ENCODE measurements around the gene ADAMTSL2.

The ADAMTSL2 gene

DNA sequence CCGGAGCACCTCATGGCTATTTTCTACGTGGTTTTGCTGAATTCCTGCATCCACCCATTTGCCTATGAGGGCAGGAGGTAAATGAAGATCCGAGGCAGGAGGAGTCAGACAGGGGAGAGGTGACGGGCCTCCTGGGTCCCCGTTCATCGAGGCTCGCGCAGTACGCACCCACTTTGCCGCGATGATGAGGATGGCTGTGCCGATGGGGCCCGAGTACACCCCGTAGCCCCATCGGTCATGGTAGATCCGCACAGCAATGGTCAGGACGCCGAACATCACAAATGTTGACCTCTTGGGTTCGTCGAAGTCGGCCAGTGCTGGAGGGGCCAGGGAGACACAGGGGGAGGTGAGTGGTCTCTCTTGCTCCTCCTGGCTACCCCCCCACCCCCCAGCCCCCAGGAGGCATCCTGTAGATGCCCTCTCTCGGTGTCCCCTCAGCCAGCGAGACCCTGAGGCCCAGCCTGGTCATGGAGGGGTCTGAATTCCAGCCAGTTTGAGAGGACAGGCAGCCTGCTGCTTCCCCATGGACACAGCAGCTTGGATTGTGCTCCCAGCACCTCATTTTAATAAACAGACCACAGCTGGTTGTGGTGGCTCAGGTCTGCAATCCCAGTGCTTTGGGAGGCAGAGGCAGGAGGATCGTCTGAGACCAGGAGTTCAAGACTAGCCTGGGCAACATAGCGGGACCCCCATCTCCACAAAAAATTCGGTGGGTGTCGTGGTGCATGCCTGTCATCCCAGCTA, 15.6 kb upstream of the ADAMTSL2 start:
- no peak for DNase-seq

DNA sequence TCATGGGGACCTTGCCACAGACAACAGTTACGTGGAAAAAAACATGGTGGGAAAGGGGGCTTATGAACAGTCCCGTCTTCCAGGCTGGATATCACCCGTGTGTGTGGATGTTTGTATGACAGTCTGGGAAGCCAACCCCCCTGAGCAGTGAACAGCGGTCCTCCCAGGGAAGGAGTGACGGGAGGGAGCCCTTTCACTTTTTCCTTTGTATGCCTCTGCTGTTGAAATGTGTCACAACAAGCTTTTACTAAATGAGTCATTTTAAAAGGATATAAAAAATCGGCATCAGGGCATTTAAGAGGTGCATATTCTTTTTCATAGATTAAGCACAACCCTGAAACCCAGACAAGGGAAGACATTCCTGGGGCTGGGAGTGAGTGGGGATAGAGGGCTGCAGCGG, 14.8 kb upstream of the ADAMTSL2 start:
- no peak for DNase-seq

DNA sequence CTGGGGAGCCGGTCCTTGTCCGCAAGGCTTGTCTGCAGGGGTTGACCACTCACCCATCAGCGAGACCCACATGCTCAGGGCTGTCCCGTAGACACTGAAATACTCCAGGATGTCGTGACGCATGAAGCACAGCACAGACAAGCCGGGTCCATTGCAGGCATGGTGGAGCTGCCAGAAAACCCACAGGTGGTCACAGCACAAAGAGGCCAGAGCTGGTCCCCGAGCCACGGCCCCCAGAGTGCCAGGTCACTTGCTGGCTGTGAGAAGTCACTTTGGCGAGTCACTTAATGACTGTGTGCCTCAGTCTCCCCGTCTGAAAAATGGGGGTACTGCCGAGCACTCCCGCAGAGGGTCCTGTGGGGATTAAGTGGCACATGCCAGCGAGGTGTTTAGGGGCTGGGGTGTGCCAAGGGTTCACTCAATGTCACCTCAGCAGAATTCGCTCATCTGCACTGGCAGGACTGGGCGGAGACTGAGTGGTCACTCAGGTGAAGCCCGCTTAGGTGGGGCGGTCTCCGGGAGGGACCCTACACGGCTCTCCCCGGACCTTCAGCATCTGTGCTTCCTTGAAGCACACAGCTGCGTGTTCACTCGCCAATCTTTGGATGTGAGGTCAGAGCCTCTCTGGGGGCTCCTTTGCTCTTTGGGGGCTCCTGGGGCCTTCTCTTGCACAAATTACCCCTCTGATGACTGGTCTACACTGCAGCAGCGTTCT, 14.2 kb upstream of the ADAMTSL2 start:
- DNase-seq: no peak

DNA sequence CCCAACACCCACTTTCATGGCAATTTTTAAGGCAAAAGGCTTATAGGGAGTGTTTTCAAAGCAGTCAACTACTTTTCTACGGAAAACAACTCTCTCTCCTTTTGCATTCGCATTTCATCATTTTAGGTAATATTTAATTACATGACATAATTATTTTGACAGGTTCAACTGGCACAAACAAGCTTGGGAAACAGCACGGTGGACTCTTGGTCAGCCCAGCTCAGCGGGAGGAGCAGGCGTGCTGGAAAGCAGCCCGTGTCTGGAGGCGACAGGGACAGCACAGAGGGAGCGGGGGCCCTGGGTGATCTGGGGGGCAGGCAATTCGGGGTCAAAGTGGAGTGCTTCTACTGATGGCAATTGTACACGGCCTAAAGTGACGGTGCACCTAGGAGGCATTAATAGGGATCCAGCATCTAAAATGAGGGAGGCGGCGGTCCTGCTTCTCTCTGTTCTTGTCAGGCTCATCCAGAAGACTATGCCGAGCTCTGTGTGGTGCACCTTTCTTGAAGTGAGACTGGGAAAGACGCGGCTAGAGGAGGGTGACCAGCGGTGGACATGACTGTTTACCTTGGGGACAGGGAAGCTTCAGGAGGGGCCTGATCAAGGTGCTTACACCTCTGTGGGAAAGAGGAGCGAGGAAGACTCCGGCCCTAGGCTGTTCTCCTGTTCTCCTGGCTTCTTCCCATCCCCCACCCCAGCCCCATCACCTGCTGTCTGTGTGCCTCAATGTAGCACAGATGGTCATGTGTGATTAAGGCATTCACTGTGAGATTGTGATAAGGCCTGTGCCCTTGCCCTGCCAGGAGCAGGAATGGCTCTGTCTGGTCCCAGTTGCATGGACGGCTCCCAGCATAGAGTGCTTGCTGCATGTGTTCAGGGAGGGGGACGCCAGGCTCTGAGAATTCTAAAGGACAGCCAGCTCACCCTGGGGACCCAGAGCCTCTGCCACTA, 13.1 kb upstream of the ADAMTSL2 start:
- DNase-seq: no peak

DNA sequence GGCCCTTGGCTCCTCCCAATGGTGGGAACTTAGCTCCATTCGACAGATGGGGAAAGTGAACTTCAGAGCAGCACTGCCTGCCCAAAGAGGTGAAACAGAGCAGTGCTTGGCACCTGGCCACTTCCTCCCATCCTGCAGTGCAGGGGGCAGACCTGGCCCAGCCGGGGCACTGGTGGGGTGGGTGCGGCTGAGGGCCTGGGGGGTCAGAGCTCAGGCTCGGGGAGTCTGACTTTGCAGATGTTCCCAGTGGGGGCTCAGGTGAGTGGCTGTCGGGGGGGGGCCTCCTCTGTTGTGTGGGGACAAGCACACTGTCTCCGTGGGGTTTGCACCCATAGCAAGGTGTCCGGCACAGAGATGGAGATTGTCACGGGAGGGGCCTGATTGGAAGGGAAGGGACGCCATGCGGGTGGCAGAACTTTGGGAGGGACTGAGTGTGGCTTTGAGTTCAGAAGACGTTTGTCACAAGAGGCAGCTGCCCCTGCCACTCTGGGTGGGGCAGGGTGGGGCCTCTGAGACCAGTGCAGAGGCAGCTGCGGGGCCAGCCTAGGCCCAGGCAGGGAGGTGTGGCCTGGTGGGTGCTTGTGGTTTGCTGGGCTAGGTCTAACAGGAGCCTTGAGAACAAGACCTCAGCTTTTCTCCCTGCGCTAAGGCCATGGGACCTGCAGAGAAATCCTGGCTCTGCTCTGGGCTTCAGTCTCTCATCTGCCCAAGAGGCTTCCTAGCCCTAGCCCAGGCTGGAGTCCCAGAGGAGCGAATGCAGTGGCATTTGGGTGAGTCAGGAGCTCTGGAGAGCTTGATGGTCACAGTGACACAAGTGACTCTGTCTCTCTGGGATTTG, 12.2 kb upstream of the ADAMTSL2 start:
- no peak for DNase-seq

DNA sequence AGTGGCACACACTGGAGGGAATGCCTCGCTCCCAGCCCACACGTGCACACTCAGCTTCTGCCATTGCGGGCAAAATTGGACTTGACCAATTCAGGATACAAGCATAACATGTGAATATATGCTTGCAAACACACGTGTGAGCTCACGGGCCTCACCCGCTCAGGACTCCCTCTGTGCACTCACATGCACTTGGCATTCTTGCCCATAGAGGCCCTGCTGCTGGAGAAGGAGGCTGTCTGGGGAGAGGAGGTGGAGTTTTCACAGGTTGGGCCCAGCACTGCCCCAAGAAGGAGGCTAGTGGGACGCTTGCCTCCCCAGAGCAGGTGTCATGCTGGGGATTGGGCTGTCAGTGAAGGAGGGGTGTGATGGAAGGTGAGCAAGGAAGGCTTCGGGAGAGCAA, 11.4 kb upstream of the ADAMTSL2 start:
- DNase-seq: no peak

DNA sequence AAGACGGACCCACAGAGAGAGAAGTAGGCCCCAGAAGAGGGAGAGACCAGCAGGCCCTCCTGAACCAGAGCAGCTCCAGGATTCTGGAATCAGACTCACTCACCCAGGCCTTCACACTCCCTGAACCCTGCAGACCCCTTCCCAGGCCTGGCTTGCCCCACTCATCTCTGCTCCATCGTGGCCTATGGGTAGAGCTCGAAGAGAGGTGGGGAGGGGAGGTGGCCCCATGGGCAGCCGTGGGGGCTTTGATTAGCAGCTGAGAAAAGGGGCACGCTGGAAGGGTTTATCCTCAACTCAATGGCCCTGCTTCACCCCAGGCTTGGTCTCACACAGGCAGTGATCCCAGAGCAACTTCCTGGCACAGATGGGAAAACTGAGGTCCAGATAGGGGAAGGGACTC, 10.4 kb upstream of the ADAMTSL2 start:
- no peak for DNase-seq

DNA sequence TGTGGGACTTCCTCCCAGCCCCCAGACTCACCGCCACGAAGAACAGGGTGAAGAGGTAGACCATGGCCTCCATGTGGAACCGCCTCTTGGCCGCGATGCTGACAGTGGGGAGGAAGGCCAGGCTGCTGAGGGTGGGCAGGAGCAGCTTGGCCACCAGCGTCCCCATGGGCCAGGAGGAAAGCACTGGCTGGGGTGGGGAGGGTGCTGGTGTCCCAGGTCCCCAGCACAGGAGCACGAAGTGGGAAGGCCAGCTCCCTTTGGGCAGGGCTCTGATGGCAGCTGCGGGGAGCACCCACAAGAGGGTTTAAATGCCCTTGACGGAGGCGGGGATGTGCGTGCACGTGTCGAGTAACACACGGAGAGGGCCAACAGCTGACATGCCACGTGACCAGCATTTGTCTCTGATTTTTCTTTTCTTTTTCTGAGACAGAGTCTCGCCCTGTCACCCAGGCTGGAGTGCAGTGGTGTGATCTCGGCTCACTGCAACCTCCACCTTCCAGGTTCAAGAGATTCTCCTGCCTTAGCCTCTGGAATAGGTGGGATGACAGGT, 9.8 kb upstream of the ADAMTSL2 start, which contains the start of gene MYMK:
MYMK (minus strand) TSS at position 281 of the 550 bp plus-strand sequence; CDS start at position 166, 115 bp downstream.
- DNase-seq: no peak

DNA sequence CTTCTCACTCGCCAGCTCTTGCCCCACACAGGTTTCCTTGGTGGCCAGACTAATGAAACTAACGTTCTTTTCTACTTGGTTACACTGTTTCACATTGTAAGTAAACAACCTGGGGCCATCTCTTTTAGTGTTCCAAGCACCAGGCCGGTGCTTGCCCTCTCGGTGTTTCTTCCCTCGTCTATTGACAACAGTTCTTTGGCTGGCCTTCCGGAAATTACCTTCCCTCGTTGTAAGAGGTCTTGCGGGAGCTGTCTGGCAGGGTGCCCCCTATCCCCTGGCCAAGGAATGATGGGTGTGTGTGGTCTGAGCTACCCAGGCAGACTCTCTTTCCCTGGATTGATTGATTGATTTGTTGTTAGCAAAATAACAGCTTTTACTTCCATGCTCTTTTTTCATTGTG, 8.8 kb upstream of the ADAMTSL2 start:
- DNase-seq: no peak

DNA sequence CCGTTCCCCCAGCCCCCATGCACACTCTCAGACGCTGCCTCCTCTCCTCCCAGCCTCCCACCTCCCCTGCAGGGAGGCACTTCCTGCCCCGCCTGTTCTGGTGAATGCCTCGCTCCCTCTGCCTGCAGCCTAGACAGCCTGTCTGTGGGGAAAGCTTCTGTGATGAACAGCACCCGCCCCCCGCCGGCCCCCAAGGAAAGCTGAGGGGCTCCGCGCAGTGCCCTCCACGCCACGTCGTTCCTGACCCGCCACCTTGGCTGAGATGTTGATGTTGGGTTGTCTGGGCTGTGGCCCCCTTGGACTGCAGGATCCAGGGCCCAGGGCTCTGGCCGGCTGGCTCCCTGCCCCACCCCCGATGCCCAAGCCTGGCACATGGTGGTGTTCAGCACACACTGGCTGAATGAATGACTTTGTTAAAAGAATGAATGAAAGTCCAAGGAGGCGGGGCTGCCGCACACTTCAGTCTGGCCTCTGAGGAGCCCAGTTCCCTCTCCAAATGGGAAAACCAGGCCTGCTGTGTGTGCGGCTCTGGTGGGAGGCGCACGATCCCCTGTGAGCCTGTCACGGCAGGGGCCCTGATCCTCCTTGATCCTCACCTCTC, 7.7 kb upstream of the ADAMTSL2 start:
- no peak for DNase-seq

DNA sequence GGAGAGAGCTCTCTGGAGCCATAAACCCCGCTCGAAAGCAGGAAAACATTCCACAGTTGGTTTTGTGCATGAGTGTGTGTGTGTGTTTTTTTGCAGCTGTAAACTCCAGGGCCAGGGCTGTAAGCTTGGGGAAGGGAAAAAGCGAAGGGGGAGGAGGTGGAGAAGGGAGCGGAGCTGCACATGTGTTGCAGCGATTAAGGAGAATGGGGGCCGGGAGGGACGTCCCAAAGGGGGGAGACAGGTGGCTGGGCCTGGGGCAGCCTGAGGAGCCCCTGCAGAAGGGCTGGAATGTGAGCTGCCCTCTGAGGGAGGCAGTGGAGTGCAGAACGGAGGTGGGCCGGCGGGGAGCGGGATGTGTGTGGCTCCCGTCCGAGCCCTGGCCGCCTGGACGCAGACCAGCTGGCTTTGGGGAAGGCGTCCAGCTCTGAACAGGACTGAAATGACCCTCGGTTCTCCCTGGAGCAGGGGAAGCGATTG, 7.0 kb upstream of the ADAMTSL2 start:
- DNase-seq: no peak

DNA sequence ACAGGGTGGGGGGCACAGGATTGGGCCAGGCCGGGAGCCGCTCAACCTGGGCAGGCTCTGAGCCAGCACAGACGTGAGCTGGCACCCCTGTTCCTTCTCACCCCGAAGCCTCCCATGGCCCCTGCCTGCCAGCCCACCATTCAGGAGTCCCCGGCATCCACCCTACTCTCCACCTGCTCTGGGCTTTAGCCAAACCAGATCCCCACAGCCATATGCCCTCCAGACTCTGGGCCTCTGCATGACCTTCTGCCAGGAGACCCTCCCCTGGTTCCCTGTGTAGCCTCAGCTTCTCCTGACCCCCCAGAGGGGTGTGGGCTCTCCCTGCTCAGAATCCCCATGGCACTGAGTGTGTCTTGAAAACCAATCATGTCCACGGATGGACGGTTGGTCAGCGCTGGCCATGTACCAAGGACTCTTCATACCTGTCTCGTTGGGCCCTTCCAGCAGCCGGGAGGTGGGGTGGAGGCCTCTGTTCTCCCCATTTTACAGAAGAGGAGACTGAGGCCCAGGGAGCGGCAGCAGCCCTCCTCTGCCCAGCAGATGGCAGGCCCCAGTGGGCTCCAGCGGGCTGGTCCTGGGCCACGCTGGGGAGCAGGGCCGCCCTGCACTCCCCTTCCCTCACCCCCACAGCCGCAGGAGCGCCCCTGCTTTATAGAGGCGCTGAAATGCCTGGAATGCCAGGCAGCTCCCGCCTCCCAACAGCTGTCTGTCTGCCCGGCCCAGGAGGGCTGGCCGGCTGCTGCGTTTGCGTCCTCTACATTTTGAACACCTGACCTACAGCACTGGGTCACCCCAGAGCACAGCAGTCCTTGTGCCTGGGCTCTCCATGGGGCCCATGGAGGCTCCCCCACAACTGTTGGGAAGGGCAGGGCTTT, 6.3 kb upstream of the ADAMTSL2 start:
- DNase-seq: no peak

DNA sequence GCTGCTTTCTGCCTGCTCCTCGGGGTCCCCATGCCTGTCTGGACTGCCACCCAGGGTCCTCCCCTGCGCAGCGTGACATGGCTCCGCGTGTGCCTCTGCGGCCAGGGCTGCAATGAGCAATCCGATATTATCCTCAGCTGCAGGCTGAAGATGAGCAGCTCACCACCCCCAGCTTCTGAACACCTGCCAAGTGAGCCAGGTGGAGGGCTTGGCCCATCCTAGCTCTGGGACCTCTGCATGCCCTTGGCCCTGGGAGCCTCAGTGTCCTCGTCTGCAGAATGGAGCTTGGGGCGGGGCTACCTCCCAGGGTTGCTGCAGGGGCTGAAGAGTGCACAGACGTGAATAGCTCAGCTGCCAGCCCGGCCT, 5.6 kb upstream of the ADAMTSL2 start:
- DNase-seq: no peak

DNA sequence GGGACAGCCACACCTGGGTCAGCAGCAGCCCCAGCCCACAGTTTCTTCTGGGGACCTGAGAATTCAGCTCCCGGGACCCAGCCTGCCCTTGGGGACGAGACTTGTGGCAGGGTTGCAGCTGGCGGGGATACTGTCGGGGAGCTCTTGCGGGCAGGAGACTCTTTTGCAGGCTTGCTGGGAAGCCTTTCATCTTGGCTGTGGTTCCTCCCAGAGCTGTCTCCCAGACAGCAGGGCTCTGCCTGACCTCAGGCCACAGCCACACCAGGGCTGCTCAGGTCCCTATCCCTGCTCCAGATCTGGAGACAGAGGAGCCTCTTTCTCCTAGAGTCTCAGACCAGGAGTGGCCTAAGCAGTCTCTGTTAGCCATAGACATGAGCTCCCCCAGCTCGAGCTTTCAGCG, 5.0 kb upstream of the ADAMTSL2 start:
- DNase-seq: no peak

DNA sequence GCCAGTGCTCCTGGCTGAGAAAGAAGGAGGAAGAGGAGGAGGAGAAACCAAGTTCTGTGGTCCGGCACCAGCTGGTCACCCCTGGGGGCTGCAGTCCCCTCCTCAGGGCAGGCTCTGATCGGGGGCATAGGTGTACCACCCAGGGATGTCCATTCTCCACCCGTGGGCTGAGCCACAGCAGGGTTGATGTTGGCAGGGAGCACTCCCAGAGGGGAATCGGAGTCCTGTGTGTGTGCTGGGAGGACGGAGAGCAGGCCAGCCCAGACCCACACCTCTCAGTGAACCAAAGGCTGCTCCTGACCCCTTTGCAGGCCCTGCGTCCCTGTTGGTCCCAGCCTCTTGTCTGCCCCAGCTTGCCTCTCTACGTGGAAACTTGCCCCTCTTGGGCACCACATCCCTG, 4.6 kb upstream of the ADAMTSL2 start:
- DNase-seq: no peak

DNA sequence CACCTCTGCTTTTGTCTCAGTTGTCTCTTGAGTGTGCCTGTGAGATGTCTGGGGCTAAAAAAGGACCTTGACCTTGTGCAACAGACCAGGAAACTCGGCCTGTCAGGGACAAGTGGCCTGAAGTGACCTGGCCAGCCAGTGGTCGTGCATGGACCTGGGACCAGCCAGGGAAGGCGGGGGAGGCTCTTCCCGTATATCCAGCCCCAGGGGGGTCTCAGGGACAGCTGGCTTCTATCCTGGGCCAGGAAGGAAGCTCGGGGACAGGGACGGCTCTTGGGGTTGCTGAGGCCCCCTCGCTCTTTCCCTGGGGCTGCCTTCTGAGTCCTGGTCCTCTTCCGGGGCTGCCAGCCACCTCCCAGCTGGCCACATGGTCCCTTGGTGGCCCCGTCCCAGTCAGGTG, 3.2 kb upstream of the ADAMTSL2 start:
- no peak for DNase-seq

DNA sequence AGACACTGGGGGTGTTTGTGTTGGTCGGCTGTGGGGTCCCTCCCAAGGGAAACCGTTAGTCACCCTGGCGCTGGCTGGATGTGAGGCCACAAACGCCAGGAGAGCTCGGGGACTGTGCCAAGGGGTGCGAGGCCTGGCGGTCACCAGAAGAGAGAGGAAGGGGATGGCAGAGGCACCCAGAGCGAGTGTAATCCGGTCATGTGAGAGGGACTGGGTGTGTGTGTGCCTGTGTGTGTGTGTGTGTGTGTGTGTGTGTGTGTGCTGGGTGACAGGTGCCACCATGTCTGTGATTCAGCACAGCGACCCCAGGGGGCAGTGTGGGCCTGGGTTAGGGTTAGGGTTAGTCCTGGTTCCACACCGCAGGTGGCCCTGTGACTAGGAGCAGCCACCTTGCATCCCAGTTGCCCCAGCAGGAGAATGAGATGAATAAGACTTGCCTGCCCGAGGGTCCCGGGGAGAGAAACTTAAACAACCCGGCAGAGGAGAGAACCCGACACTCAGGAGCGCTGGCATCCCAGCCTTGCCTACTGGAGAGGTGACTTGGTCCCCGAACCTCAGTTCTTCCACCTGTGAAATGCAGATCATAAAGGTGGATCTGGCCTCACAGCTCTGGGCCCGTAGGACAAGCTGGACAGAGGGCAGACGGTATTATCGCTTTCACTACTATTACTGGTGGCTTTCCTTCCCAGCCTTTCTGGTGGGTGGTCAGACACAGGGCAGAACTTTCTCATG, 1.4 kb upstream of the ADAMTSL2 start:
- peak; percentile 44 for DNase-seq

DNA sequence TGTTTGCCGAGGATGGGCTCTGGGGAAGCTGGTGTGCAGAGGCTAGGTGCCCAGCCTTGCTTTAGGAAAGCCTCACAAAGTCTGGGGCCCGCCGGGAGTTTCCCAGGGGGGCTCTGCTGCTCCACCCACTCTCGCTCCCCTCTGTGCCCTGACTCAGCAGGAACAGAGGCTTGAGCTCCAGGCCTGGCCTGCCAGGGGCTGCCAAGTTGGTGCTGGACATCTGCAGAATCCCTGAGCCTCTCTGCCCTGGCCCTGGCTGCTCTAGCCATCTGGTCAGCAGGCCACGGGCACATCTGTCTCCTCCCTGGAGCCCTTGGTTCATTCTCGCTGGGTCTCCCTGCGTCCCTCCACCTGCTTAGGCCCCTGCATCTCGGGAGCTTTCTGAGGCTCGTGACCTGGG, 647 bp upstream of the ADAMTSL2 start:
- no peak for DNase-seq

DNA sequence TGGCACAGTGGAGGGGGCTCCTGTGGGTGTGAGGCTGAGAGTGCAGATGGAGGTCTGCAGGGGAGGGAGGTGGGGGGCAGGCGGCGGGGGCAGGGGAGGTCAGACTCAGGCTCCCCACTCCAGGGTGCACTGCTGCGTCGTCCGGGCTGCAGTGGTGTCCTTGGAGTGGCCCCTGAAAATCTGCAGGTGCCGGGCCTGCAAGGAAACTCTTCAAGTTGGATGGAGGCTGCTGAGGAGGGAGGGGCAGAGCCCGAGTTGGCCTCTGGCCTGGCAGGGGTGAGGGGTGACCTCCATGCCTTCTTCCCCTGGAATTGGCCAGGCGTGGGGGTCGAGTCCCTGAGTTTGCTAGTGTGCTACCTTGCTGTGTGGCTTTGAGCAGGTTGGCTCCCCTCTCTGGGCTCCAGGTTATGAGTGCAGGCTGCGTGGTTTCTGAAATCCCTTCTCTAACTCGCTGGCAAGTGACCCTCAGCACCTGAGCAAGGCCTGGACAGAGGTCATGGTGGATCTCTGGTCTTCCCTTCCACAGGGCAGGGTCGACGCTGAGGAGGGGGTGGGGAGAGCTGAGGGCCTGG, 888 bp downstream of the ADAMTSL2 start:
- no peak for DNase-seq

Data from T-helper 9 cell (primary cell).